WTC11 (cell line): ENCODE results near the gene MACF1. TPM values are rescaled to one million over a fixed set of nuclear protein-coding genes. Genes with fewer than 3 reads are reported as not detected.

Experiments used
- ATAC-seq: fragments of 200-7000 bp; cut with Tn5 transposase; 2 replicates; pipeline ENCODE4 v1.10.0; 2021; ENCODE audit warnings: mild to moderate bottlenecking, moderate library complexity
- CTCF ChIA-PET: fragments of 300-600 bp; sonication (Branson Sonifier 250); formaldehyde crosslinking; loops from one replicate; lab custom pipeline; 2021; ENCODE audit warnings: antibody characterized with exemption; lab: Charles Lee
- POLR2A ChIA-PET: fragments of 350-600 bp; sonication (Branson Sonifier 250); formaldehyde crosslinking; loops from one replicate; lab custom pipeline; 2021; ENCODE audit warnings: antibody characterized with exemption; lab: Charles Lee
- DNase-seq: peaks from one replicate; pipeline ENCODE4 v3.0.0; 2021; ENCODE audit warnings: low spot score
- H3K27ac Mint-ChIP-seq: 2 replicates; pipeline ENCODE4 v1.8.0; 2021; ENCODE audit warnings: mixed read lengths
- H3K27me3 Mint-ChIP-seq: 2 replicates; pipeline ENCODE4 v1.8.0; 2021; ENCODE audit warnings: low read depth, mild to moderate bottlenecking, moderate library complexity, mixed read lengths
- H3K36me3 Mint-ChIP-seq: 2 replicates; pipeline ENCODE4 v1.8.0; 2021; ENCODE audit warnings: mixed read lengths
- H3K4me1 Mint-ChIP-seq: 2 replicates; pipeline ENCODE4 v1.8.0; 2022; ENCODE audit warnings: mixed read lengths
- H3K4me3 Mint-ChIP-seq: 2 replicates; pipeline ENCODE4 v1.8.0; 2021; ENCODE audit warnings: mild to moderate bottlenecking, moderate library complexity, mixed read lengths
- H3K9me3 Mint-ChIP-seq: 2 replicates; pipeline ENCODE4 v1.8.0; 2021; ENCODE audit warnings: mixed read lengths
- CREB1 ChIP-seq: sonication (generic); formaldehyde crosslinking; IDR thresholded peaks from 2 replicates; pipeline ENCODE4 v1.8.0; 2023; ENCODE audit warnings: mild to moderate bottlenecking, missing genetic modification reagents
- GTF2I ChIP-seq: fragments of 250-450 bp; sonication (Bioruptor Pico); conservative IDR thresholded peaks from 2 replicates; pipeline ENCODE4 v1.4.0; 2021; ENCODE audit warnings: mild to moderate bottlenecking
- NR2C2 ChIP-seq: sonication (generic); formaldehyde crosslinking; IDR thresholded peaks from 2 replicates; pipeline ENCODE4 v1.8.0; 2022; ENCODE audit warnings: mild to moderate bottlenecking, missing genetic modification reagents
- NR3C1 ChIP-seq: sonication (generic); formaldehyde crosslinking; conservative IDR thresholded peaks from 2 replicates; pipeline ENCODE4 v1.8.1; 2023; ENCODE audit warnings: low read depth, mild to moderate bottlenecking, missing genetic modification reagents
- PRRX2 ChIP-seq: fragments of 250-450 bp; sonication (Bioruptor Pico); IDR thresholded peaks from 2 replicates; pipeline ENCODE4 v1.8.0; 2021; ENCODE audit warnings: mild to moderate bottlenecking
- SOX15 ChIP-seq: fragments of 250-450 bp; sonication (Bioruptor Pico); IDR thresholded peaks from 2 replicates; pipeline ENCODE4 v1.9.0; 2021; ENCODE audit warnings: mild to moderate bottlenecking
- TCF7 ChIP-seq: sonication (generic); formaldehyde crosslinking; IDR thresholded peaks from 2 replicates; pipeline ENCODE4 v1.8.0; 2022; ENCODE audit warnings: mild to moderate bottlenecking, low read depth, missing genetic modification reagents, moderate library complexity
- ZNF138 ChIP-seq: sonication (generic); formaldehyde crosslinking; conservative IDR thresholded peaks from 2 replicates; pipeline ENCODE4 v1.8.1; 2022; ENCODE audit warnings: mild to moderate bottlenecking, moderate library complexity, missing genetic modification reagents
- ZNF671 ChIP-seq: fragments of 250-450 bp; sonication (Bioruptor Pico); IDR thresholded peaks from 2 replicates; pipeline ENCODE4 v1.8.0; 2021; ENCODE audit warnings: mild to moderate bottlenecking
- total RNA-seq: library from RNA; stranded (reverse); gene quantifications from 3 replicates; pipeline ENCODE4 v1.2.3, GENCODE V29; 2021
- TF ChIP-seq, protein P1 (sequence below): fragments of 250-450 bp; sonication (Bioruptor Pico); IDR thresholded peaks from 2 replicates; pipeline ENCODE4 v1.9.0; 2021; ENCODE audit warnings: mild to moderate bottlenecking
- TF ChIP-seq, protein P2 (sequence below): sonication (generic); formaldehyde crosslinking; IDR thresholded peaks from 2 replicates; pipeline ENCODE4 v1.8.1; 2022; ENCODE audit warnings: missing genetic modification reagents, borderline replicate concordance
- TF ChIP-seq, protein P3 (sequence below): sonication (generic); formaldehyde crosslinking; conservative IDR thresholded peaks from 2 replicates; pipeline ENCODE4 v1.8.1; 2022; ENCODE audit warnings: mild to moderate bottlenecking, missing genetic modification reagents
- TF ChIP-seq, protein P4 (sequence below): fragments of 250-450 bp; sonication (Bioruptor Pico); IDR thresholded peaks from 2 replicates; pipeline ENCODE4 v1.8.0; 2021; ENCODE audit warnings: mild to moderate bottlenecking
- TF ChIP-seq, protein P5 (sequence below): sonication (generic); formaldehyde crosslinking; IDR thresholded peaks from 2 replicates; pipeline ENCODE4 v1.8.0; 2023; ENCODE audit warnings: mild to moderate bottlenecking, missing genetic modification reagents
- TF ChIP-seq, protein P6 (sequence below): fragments of 250-450 bp; sonication (Bioruptor Pico); IDR thresholded peaks from 2 replicates; pipeline ENCODE4 v1.9.0; 2021; ENCODE audit warnings: mild to moderate bottlenecking
- TF ChIP-seq, protein P7 (sequence below): sonication (generic); formaldehyde crosslinking; IDR thresholded peaks from 2 replicates; pipeline ENCODE4 v1.8.1; 2022; ENCODE audit warnings: low read depth, missing genetic modification reagents, borderline replicate concordance
- TF ChIP-seq, protein P8 (sequence below): fragments of 250-450 bp; sonication (Bioruptor Pico); IDR thresholded peaks from 2 replicates; pipeline ENCODE4 v1.9.0; 2021; ENCODE audit warnings: mild to moderate bottlenecking, borderline replicate concordance
- TF ChIP-seq, protein P9 (sequence below): sonication (generic); formaldehyde crosslinking; IDR thresholded peaks from 2 replicates; pipeline ENCODE4 v1.8.0; 2022; ENCODE audit warnings: mild to moderate bottlenecking, missing genetic modification reagents

Gene MACF1
- total RNA-seq, 1 experiment from 2014 or later, result 327 TPM

DNA sequence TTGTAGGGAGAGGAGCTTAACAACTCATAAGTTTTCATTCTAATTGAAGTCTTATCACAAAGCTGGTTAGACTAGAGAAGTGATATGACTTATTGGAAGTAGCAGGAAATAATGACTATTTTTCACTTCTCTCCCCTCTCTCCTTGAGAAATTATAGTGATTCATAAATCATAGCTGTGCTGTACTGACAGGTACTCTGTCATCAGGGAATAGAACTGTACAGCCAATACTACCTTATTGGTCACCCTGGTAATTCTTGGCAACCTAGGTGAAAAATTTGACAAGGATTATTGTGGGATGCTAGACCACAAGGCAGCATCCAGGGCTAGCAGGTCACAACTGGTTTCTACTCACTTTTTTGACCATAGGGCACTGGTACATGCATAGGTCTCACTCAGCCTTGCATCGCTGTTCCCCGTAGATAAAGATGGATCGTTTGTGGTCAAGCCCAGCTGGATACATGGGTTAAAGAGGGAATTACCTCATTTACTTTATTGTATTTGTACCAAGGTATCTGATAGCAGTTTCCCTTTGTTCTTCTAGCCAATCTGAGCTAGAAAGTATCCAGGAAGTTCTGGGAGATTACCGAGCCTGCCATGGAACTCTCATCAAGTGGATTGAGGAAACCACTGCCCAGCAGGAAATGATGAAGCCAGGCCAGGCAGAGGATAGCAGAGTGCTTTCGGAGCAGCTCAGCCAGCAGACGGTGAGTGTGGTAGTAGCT is 113.6 kb downstream of the MACF1 start:
- ChIA-PET POLR2A (no interaction called here), CTCF (interaction anchor here (0.9 kb wide), 1 partner anchor 219 kb away, joined by 3 read pairs; no protein-coding TSS in a partner anchor)
- peaks cover 66% of the 10 kb centered on the region for H3K36me3 Mint-ChIP-seq
- H3K27me3 Mint-ChIP-seq, result no peaks in the 10 kb centered on the region
- H3K4me1 Mint-ChIP-seq, result no peaks in the 10 kb centered on the region
- no peak overlapping the region for H3K27ac Mint-ChIP-seq
- H3K4me3 Mint-ChIP-seq, result no peak overlapping the region
- no peak for ATAC-seq
- no peak for DNase-seq
- H3K9me3 Mint-ChIP-seq, result no peaks in the 10 kb centered on the region
- TF ChIP-seq CREB1 (CRISPR knock-in tag) (no peak), SOX15 (CRISPR knock-in tag) (no peak), NR2C2 (CRISPR knock-in tag) (no peak), TCF7 (CRISPR knock-in tag) (no peak), ZNF671 (CRISPR knock-in tag) (no peak), PRRX2 (no peak), NR3C1 (CRISPR knock-in tag) (no peak), ZNF138 (no peak), GTF2I (CRISPR knock-in tag) (no peak)
- TF ChIP-seq, protein P1, sequence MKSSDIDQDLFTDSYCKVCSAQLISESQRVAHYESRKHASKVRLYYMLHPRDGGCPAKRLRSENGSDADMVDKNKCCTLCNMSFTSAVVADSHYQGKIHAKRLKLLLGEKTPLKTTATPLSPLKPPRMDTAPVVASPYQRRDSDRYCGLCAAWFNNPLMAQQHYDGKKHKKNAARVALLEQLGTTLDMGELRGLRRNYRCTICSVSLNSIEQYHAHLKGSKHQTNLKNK (CRISPR knock-in tag), result no peak
- TF ChIP-seq, protein P2, sequence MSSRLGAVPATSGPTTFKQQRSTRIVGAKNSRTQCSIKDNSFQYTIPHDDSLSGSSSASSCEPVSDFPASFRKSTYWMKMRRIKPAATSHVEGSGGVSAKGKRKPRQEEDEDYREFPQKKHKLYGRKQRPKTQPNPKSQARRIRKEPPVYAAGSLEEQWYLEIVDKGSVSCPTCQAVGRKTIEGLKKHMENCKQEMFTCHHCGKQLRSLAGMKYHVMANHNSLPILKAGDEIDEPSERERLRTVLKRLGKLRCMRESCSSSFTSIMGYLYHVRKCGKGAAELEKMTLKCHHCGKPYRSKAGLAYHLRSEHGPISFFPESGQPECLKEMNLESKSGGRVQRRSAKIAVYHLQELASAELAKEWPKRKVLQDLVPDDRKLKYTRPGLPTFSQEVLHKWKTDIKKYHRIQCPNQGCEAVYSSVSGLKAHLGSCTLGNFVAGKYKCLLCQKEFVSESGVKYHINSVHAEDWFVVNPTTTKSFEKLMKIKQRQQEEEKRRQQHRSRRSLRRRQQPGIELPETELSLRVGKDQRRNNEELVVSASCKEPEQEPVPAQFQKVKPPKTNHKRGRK (CRISPR knock-in tag), result no peak
- TF ChIP-seq, protein P3, sequence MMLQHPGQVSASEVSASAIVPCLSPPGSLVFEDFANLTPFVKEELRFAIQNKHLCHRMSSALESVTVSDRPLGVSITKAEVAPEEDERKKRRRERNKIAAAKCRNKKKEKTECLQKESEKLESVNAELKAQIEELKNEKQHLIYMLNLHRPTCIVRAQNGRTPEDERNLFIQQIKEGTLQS (CRISPR knock-in tag), result no peak
- TF ChIP-seq, protein P4, sequence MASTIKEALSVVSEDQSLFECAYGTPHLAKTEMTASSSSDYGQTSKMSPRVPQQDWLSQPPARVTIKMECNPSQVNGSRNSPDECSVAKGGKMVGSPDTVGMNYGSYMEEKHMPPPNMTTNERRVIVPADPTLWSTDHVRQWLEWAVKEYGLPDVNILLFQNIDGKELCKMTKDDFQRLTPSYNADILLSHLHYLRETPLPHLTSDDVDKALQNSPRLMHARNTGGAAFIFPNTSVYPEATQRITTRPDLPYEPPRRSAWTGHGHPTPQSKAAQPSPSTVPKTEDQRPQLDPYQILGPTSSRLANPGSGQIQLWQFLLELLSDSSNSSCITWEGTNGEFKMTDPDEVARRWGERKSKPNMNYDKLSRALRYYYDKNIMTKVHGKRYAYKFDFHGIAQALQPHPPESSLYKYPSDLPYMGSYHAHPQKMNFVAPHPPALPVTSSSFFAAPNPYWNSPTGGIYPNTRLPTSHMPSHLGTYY (CRISPR knock-in tag), result no peak
- TF ChIP-seq, protein P5, sequence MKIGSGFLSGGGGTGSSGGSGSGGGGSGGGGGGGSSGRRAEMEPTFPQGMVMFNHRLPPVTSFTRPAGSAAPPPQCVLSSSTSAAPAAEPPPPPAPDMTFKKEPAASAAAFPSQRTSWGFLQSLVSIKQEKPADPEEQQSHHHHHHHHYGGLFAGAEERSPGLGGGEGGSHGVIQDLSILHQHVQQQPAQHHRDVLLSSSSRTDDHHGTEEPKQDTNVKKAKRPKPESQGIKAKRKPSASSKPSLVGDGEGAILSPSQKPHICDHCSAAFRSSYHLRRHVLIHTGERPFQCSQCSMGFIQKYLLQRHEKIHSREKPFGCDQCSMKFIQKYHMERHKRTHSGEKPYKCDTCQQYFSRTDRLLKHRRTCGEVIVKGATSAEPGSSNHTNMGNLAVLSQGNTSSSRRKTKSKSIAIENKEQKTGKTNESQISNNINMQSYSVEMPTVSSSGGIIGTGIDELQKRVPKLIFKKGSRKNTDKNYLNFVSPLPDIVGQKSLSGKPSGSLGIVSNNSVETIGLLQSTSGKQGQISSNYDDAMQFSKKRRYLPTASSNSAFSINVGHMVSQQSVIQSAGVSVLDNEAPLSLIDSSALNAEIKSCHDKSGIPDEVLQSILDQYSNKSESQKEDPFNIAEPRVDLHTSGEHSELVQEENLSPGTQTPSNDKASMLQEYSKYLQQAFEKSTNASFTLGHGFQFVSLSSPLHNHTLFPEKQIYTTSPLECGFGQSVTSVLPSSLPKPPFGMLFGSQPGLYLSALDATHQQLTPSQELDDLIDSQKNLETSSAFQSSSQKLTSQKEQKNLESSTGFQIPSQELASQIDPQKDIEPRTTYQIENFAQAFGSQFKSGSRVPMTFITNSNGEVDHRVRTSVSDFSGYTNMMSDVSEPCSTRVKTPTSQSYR (CRISPR knock-in tag), result no peak
- TF ChIP-seq, protein P6, sequence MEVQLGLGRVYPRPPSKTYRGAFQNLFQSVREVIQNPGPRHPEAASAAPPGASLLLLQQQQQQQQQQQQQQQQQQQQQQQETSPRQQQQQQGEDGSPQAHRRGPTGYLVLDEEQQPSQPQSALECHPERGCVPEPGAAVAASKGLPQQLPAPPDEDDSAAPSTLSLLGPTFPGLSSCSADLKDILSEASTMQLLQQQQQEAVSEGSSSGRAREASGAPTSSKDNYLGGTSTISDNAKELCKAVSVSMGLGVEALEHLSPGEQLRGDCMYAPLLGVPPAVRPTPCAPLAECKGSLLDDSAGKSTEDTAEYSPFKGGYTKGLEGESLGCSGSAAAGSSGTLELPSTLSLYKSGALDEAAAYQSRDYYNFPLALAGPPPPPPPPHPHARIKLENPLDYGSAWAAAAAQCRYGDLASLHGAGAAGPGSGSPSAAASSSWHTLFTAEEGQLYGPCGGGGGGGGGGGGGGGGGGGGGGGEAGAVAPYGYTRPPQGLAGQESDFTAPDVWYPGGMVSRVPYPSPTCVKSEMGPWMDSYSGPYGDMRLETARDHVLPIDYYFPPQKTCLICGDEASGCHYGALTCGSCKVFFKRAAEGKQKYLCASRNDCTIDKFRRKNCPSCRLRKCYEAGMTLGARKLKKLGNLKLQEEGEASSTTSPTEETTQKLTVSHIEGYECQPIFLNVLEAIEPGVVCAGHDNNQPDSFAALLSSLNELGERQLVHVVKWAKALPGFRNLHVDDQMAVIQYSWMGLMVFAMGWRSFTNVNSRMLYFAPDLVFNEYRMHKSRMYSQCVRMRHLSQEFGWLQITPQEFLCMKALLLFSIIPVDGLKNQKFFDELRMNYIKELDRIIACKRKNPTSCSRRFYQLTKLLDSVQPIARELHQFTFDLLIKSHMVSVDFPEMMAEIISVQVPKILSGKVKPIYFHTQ (CRISPR knock-in tag), result no peak
- TF ChIP-seq, protein P7, sequence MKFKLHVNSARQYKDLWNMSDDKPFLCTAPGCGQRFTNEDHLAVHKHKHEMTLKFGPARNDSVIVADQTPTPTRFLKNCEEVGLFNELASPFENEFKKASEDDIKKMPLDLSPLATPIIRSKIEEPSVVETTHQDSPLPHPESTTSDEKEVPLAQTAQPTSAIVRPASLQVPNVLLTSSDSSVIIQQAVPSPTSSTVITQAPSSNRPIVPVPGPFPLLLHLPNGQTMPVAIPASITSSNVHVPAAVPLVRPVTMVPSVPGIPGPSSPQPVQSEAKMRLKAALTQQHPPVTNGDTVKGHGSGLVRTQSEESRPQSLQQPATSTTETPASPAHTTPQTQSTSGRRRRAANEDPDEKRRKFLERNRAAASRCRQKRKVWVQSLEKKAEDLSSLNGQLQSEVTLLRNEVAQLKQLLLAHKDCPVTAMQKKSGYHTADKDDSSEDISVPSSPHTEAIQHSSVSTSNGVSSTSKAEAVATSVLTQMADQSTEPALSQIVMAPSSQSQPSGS, result no peak
- TF ChIP-seq, protein P8, sequence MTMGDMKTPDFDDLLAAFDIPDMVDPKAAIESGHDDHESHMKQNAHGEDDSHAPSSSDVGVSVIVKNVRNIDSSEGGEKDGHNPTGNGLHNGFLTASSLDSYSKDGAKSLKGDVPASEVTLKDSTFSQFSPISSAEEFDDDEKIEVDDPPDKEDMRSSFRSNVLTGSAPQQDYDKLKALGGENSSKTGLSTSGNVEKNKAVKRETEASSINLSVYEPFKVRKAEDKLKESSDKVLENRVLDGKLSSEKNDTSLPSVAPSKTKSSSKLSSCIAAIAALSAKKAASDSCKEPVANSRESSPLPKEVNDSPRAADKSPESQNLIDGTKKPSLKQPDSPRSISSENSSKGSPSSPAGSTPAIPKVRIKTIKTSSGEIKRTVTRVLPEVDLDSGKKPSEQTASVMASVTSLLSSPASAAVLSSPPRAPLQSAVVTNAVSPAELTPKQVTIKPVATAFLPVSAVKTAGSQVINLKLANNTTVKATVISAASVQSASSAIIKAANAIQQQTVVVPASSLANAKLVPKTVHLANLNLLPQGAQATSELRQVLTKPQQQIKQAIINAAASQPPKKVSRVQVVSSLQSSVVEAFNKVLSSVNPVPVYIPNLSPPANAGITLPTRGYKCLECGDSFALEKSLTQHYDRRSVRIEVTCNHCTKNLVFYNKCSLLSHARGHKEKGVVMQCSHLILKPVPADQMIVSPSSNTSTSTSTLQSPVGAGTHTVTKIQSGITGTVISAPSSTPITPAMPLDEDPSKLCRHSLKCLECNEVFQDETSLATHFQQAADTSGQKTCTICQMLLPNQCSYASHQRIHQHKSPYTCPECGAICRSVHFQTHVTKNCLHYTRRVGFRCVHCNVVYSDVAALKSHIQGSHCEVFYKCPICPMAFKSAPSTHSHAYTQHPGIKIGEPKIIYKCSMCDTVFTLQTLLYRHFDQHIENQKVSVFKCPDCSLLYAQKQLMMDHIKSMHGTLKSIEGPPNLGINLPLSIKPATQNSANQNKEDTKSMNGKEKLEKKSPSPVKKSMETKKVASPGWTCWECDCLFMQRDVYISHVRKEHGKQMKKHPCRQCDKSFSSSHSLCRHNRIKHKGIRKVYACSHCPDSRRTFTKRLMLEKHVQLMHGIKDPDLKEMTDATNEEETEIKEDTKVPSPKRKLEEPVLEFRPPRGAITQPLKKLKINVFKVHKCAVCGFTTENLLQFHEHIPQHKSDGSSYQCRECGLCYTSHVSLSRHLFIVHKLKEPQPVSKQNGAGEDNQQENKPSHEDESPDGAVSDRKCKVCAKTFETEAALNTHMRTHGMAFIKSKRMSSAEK, result no peak
- TF ChIP-seq, protein P9, sequence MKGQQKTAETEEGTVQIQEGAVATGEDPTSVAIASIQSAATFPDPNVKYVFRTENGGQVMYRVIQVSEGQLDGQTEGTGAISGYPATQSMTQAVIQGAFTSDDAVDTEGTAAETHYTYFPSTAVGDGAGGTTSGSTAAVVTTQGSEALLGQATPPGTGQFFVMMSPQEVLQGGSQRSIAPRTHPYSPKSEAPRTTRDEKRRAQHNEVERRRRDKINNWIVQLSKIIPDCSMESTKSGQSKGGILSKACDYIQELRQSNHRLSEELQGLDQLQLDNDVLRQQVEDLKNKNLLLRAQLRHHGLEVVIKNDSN, result no peak
